ENCODE results near the gene RPGRIP1. TPM values are rescaled to one million over a fixed set of nuclear protein-coding genes. Genes with fewer than 3 reads are reported as not detected.
"Not testable (repeated sequence)": the region's sequence is repeated elsewhere in the genome, so short reads cannot be mapped to it uniquely, and the experiment has no call there.

RPGRIP1 gene
- total RNA-seq, 2 donors from 2014 or later = 0.40 TPM; not detected in 1

- DNase-seq = no peak
- Histone ChIP-seq H3K27me3 (no peaks in the 10 kb centered on the region), H3K36me3 (no peaks in the 10 kb centered on the region), H3K4me3 (no peak overlapping the region), H3K9ac (ENCODE audit: low read depth in 2 of 2, low read length in 2 of 2) (no peak overlapping the region), H3K27ac (no peak overlapping the region), H3K9me3 (no peaks in the 10 kb centered on the region), H3K4me1 (no peaks in the 10 kb centered on the region)
- intact Hi-C loops (cut with DNase I) = no loop called here
- TF ChIP-seq CTCF (IDR thresholded peaks at IDR 0.05) = no peak
Observed at GRCh38 chr14:21287168-21287567, 7.3 kb downstream of the RPGRIP1 start.

GRCh38 chr14:21294026-21294425 is 14.1 kb downstream of the RPGRIP1 start:
- H3K4me3 ChIP-seq; H3K4me1 ChIP-seq; H3K9me3 ChIP-seq; DNase-seq; H3K27me3 ChIP-seq; H3K36me3 ChIP-seq; H3K9ac ChIP-seq (ENCODE audit: low read depth in 2 of 2, low read length in 2 of 2); H3K27ac ChIP-seq; intact Hi-C loops (cut with DNase I): not testable (repeated sequence)

- Histone ChIP-seq H3K4me1 (peaks cover 4% of the 10 kb centered on the region), H3K9ac (ENCODE audit: low read depth in 2 of 2, low read length in 2 of 2) (no peak overlapping the region), H3K36me3 (no peaks in the 10 kb centered on the region), H3K4me3 (no peak overlapping the region), H3K27me3 (no peaks in the 10 kb centered on the region), H3K9me3 (no peaks in the 10 kb centered on the region), H3K27ac (no peak overlapping the region)
- DNase-seq = no peak
- no peak for TF ChIP-seq CTCF (IDR thresholded peaks at IDR 0.05)
- intact Hi-C loops (cut with DNase I) = no loop called here
Observed at GRCh38 chr14:21298358-21298757, 18.5 kb downstream of the RPGRIP1 start.

- Histone ChIP-seq H3K4me1 (peaks cover 4% of the 10 kb centered on the region), H3K9me3 (no peaks in the 10 kb centered on the region)
Observed at GRCh38 chr14:21299562-21300130, 19.8 kb downstream of the RPGRIP1 start.

GRCh38 chr14:21300892-21301291 is 21.0 kb downstream of the RPGRIP1 start:
- TF ChIP-seq CTCF (IDR thresholded peaks at IDR 0.05) = no peak
- H3K9ac ChIP-seq (ENCODE audit: low read depth in 2 of 2, low read length in 2 of 2) = peak overlapping the region in 1 of 2 donors; percentile 1
- H3K27me3 ChIP-seq = no peaks in the 10 kb centered on the region
- no peaks in the 10 kb centered on the region for H3K36me3 ChIP-seq
- no peaks in the 10 kb centered on the region for H3K9me3 ChIP-seq
- DNase-seq = no peak
- intact Hi-C loops (cut with DNase I) = no loop called here
- no peak overlapping the region for H3K27ac ChIP-seq
- H3K4me1 ChIP-seq = peaks cover 4% of the 10 kb centered on the region
- H3K4me3 ChIP-seq = peak overlapping the region; percentile 14

More at GRCh38 chr14:21299562-21300130, 19.8 kb downstream of the RPGRIP1 start:
- Histone ChIP-seq H3K4me3 (no peak overlapping the region), H3K9ac (ENCODE audit: low read depth in 2 of 2, low read length in 2 of 2) (no peak overlapping the region), H3K36me3 (no peaks in the 10 kb centered on the region), H3K27ac (no peak overlapping the region), H3K27me3 (no peaks in the 10 kb centered on the region)
- DNase-seq = no peak
- no peak for TF ChIP-seq CTCF (IDR thresholded peaks at IDR 0.05)
- intact Hi-C loops (cut with DNase I) = no loop called here

GRCh38 chr14:21302013-21302835 is 22.3 kb downstream of the RPGRIP1 start:
- no peak overlapping the region for H3K27ac ChIP-seq
- intact Hi-C loops (cut with DNase I) = no loop called here
- DNase-seq = no peak

GRCh38 chr14:21302836-21303140 is 22.9 kb downstream of the RPGRIP1 start:
- H3K27me3 ChIP-seq; H3K9me3 ChIP-seq; H3K36me3 ChIP-seq; H3K4me3 ChIP-seq; H3K4me1 ChIP-seq; H3K9ac ChIP-seq (ENCODE audit: low read depth in 2 of 2, low read length in 2 of 2); intact Hi-C loops (cut with DNase I); H3K27ac ChIP-seq; DNase-seq: not testable (repeated sequence)

More at GRCh38 chr14:21302013-21302835, 22.3 kb downstream of the RPGRIP1 start:
- Histone ChIP-seq H3K9ac (ENCODE audit: low read depth in 2 of 2, low read length in 2 of 2) (no peak overlapping the region), H3K9me3 (no peaks in the 10 kb centered on the region), H3K4me1 (peaks cover 4% of the 10 kb centered on the region), H3K4me3 (no peak overlapping the region), H3K36me3 (no peaks in the 10 kb centered on the region), H3K27me3 (no peaks in the 10 kb centered on the region)
- TF ChIP-seq CTCF (IDR thresholded peaks at IDR 0.05) = no peak

Data from colonic mucosa (tissue), 4 donors.